ENCODE measurements around the gene ATP2C1. TPM values are rescaled to one million over a fixed set of nuclear protein-coding genes. Genes with fewer than 3 reads are reported as not detected.
"Not testable (repeated sequence)": the region's sequence is repeated elsewhere in the genome, so short reads cannot be mapped to it uniquely, and the experiment has no call there.

Gene ATP2C1
- polyA plus RNA-seq, 4 donors, result 110 to 182 (median 145) TPM

DNA sequence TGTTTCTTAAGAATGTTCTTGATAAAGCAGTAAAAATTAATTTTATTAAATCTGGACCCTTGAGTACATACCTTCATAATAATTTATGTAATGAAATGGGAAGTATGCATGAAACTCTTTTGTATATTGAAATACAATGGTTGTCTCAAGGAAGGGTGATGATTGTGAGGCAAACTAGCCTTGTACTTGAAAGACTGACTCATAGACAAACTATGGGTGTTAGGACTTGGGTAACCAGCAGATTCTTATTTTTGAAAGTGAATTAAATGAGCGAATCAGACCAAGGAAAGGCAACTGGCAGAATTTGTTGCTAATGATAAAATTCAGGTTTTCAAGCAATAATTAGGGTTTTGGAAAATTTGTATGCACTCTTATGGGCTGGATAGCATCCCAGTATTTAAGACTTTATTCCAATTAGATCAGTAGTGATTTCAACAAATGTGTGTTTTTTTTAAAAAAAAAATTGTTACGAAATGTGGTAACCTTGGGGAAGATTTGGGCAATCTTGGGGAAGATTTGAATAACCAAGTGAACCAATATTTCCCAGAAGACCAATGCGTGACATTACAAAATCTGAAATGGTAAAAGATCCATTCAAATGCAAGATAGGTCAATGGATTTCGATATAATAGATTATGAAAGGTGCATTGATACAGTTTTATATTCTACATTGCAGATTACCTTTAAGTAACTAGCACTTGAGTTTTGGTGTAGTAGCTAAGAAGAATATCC, 42.0 kb downstream of the ATP2C1 start:
- no peak for DNase-seq (ENCODE audit: low read depth in 4 of 4, low spot score in 3 of 4)

DNA sequence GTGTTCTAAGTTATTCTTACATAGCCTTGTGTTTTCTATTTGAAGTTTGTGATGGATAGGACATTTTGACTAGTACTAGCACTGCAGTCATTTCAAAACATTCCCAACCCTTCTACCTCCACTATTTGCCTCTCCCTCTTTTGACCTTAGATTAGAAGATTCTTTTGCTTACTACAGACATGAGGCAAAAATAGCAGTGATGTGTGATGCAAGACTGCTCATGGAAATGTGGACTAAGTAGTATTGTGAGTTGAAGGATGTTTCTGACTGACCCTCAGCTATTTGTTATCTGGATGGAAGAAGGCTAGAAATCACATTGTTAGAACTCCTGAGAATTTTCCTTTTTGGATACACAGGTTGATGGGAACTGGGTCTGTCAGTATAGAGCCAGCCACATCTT, 45.9 kb downstream of the ATP2C1 start:
- DNase-seq (ENCODE audit: low read depth in 4 of 4, low spot score in 3 of 4), result no peak

GRCh38 chr3:130941793-130942192, 47.9 kb downstream of the ATP2C1 start:
- no peak for DNase-seq (ENCODE audit: low read depth in 4 of 4, low spot score in 3 of 4)

DNA sequence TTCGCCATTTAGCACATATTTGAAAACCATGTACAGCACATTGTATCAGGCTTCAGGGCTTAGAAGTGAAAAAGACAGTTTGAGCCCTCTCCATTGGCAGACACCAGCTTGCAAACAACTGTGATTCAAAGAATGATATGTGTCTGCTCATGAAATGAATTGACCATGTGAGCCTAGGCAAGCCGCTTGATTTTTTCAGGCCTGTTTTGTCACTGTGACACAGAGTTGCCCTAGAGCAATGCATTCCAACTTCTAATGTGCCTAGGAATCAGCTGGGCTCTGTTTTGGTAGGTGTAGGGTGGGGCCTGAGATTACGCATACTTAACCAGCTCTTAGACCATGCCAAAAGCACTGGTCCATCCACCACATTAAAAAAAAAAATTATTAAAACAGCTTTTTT, 53.0 kb downstream of the ATP2C1 start:
- DNase-seq (ENCODE audit: low read depth in 4 of 4, low spot score in 3 of 4), result no peak

GRCh38 chr3:130948001-130948773, 54.3 kb downstream of the ATP2C1 start:
- DNase-seq (ENCODE audit: low read depth in 4 of 4, low spot score in 3 of 4), result no peak

DNA sequence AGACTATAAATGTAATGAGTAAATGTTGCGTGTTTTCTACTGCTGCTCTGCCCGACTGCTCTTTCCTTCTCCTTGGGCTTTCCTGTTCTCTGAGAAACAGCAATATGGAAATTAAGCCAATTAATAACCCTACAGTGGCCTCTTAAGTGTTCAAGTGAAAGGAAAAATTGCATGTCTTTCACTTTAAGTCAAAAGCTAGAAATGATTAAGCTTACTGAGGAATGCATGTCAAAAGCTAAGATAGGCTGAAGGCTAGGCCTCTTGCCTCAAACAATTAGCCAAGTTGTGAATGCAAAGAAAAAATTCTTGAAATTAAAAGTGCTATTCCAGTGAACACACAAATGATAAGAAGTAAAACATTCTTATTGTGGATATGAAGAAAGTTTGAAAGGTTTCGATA, 55.0 kb downstream of the ATP2C1 start:
- DNase-seq (ENCODE audit: low read depth in 4 of 4, low spot score in 3 of 4), result no peak

DNA sequence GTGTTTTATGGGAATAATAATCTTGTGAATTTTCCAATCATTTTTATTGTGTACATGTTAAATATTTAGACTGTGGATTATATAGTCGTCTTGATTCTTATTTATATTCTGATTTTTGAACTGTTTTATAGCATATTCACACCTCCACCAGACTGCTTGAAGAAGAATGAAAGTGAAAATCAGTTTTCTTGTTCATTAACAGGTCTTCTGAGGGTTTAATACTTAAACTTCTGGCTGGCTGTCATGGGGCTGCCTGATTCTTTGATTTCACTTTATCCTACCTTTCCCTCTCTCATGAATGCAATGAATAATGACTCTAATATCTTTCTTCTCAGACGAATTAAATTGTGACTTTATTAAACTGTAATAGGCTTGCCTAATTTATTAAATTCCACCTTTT, 56.2 kb downstream of the ATP2C1 start:
- no peak for DNase-seq (ENCODE audit: low read depth in 4 of 4, low spot score in 3 of 4)

- DNase-seq (ENCODE audit: low read depth in 4 of 4, low spot score in 3 of 4), result no peak
Measured at GRCh38 chr3:130950641-130951040, 56.8 kb downstream of the ATP2C1 start.

DNA sequence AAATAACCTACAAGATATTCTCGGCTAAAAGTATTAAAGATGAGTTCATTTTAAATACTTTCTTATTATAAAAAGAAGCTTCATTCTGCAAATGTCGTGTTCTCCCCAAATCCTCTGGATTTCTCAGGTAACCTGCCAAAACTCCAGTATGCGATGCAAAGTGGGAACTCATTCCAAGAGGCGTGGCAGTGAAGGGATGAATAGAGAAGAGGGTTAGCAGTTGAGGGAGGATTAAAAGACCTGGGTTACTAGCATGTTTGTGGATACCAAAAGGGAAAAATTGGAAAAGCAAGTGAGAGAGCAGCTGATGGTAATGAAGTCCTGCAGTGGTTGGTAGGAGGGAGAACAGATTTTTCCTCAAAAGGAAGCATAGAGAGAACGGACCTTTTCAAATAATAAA, 61.6 kb downstream of the ATP2C1 start:
- no peak for DNase-seq (ENCODE audit: low read depth in 4 of 4, low spot score in 3 of 4)

DNA sequence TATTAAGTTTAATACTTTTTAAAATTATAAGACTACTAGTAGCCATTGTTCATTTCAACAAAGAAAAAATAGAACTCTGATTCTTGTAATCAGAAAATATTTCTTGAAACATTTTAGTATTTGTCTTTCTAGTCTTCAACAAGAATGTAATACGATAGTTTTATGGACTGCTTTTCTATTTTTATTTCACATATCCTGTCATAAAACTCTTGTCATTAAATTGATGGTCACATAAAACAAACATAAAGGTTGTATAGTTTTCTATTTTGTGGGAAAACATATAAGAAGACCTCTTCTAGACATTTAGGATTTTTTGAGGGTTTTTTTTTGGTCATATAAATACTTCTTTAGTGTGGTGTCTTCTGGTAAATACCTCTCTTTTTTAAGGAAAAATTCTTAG, 62.4 kb downstream of the ATP2C1 start:
- no peak for DNase-seq (ENCODE audit: low read depth in 4 of 4, low spot score in 3 of 4)

- DNase-seq (ENCODE audit: low read depth in 4 of 4, low spot score in 3 of 4), result no peak
Measured at GRCh38 chr3:130956721-130957120, 62.8 kb downstream of the ATP2C1 start.

DNA sequence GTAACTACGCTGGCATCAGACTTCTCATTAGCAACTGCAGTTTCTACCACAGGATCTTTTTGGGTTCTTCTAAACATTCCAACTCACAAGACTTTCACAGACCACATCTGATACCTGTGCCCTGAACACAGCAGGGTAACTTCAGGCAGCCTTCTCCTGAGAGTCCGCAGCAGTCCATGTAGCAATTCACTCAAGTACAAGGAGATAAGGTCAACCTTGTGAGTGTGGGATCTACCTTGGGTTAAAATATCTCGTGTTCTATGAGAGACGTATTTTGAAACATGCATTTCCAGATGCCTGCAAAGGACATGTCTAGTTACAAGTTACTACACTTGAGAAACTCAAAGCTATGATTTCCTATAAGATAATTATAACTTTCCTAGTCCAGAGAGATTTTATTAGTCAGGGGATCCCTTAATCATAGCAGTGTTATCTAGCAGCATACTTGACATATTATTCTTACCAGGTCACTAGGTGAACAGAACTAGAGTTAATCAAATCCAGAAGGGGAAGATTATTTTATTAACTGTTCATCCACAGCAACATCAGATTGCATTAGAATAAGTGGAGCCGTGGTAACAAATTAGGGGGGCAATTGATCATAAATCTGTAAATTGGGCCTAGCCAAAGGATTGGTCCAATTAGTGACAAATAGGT, 66.4 kb downstream of the ATP2C1 start:
- no peak for DNase-seq (ENCODE audit: low read depth in 4 of 4, low spot score in 3 of 4)

- DNase-seq (ENCODE audit: low read depth in 4 of 4, low spot score in 3 of 4), result no peak
Measured at GRCh38 chr3:130961458-130961857, 67.6 kb downstream of the ATP2C1 start.

GRCh38 chr3:130963444-130963843, 69.6 kb downstream of the ATP2C1 start:
- DNase-seq (ENCODE audit: low read depth in 4 of 4, low spot score in 3 of 4), result no peak

DNA sequence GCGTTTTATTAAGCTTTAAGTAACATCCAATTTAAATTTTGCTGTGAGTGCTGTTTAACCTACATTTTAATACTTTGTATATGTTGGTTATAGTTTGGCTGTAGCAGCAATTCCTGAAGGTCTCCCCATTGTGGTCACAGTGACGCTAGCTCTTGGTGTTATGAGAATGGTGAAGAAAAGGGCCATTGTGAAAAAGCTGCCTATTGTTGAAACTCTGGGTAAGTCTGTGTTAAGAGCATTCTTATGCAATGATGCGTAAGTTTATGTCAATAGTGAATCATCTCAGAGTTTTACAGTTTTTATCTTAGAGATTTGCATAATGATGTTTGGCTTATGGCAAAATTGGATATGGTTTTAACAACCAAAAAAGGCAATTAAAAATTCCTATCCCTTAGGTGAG, 70.0 kb downstream of the ATP2C1 start:
- DNase-seq (ENCODE audit: low read depth in 4 of 4, low spot score in 3 of 4), result no peak

- no peak for DNase-seq (ENCODE audit: low read depth in 4 of 4, low spot score in 3 of 4)
Measured at GRCh38 chr3:130967281-130967680, 73.4 kb downstream of the ATP2C1 start.

DNA sequence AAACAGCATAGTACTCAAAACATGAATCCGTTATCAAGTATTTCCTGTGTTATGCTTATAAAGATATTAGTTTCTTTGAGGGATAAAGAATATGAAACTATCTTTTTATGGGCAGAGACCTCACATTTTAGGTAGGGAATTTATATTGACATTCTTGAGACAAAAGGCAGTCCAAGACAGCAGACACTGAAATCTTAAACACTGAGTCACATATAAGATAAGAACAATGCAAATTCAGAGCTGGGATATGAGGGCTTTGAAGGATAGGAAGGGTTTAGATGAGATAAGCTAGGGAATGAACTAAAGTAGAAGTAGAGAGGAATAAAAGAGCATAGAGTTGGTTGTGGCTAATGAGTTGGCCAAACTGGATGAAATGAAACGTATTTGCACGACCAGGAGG, 74.3 kb downstream of the ATP2C1 start:
- no peak for DNase-seq (ENCODE audit: low read depth in 4 of 4, low spot score in 3 of 4)

GRCh38 chr3:130969621-130970020, 75.7 kb downstream of the ATP2C1 start:
- no peak for DNase-seq (ENCODE audit: low read depth in 4 of 4, low spot score in 3 of 4)

- no peak for DNase-seq (ENCODE audit: low read depth in 4 of 4, low spot score in 3 of 4)
Measured at GRCh38 chr3:130971208-130971607, 77.3 kb downstream of the ATP2C1 start.

DNA sequence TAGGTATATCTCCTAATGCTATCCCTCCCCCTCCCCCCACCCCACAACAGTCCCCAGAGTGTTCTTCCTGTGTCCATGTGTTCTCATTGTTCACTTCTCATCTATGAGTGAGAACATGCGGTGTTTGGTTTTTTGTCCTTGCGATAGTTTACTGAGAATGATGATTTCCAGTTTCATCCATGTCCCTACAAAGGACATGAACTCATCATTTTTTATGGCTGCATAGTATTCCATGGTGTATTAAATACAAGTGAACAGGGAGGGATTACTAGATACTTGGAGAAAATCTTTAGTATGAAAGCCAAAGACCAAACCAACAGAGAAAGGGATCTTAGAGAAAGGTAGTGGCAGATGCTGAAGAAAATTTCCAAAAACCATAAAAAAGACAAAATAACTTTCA, 78.7 kb downstream of the ATP2C1 start:
- DNase-seq (ENCODE audit: low read depth in 4 of 4, low spot score in 3 of 4), result not testable (repeated sequence)

GRCh38 chr3:130973406-130973805, 79.5 kb downstream of the ATP2C1 start:
- no peak for DNase-seq (ENCODE audit: low read depth in 4 of 4, low spot score in 3 of 4)

GRCh38 chr3:130974201-130974600, 80.3 kb downstream of the ATP2C1 start:
- no peak for DNase-seq (ENCODE audit: low read depth in 4 of 4, low spot score in 3 of 4)

Data from left renal pelvis (tissue), 4 donors.